HuH-7.5 (cell line): Measurements from ENCODE around the gene CD44.
"Not testable (repeated sequence)": the region's sequence is repeated elsewhere in the genome, so short reads cannot be mapped to it uniquely, and the experiment has no call there.

Experiments used
- DNase-seq: peaks from one replicate; pipeline ENCODE4 v3.0.0; 2011; ENCODE audit warnings: low spot score

CD44 gene

DNA sequence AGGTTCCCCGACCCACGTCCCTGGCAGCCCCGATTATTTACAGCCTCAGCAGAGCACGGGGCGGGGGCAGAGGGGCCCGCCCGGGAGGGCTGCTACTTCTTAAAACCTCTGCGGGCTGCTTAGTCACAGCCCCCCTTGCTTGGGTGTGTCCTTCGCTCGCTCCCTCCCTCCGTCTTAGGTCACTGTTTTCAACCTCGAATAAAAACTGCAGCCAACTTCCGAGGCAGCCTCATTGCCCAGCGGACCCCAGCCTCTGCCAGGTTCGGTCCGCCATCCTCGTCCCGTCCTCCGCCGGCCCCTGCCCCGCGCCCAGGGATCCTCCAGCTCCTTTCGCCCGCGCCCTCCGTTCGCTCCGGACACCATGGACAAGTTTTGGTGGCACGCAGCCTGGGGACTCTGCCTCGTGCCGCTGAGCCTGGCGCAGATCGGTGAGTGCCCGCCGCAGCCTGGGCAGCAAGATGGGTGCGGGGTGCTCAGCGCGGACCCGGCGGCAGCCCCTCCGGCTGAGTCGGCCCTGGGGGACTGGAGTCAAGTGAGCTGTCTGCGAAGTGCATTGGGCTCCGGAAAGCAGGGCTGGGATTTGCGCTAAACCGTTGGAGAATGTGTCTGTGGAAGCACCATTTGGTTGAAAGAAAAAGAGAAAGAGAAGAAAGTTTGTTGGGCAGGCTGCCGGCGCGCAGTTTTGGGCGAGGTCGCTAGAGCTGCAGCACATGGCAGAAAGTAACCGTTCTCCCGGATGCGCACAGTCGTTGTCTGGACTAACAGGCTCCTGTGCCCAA is at the start of gene CD44:
CD44 (plus strand) TSS at position 229 of the 779 bp plus-strand sequence; CDS start at position 362, 133 bp downstream.
- DNase-seq, result peak; percentile 20

DNA sequence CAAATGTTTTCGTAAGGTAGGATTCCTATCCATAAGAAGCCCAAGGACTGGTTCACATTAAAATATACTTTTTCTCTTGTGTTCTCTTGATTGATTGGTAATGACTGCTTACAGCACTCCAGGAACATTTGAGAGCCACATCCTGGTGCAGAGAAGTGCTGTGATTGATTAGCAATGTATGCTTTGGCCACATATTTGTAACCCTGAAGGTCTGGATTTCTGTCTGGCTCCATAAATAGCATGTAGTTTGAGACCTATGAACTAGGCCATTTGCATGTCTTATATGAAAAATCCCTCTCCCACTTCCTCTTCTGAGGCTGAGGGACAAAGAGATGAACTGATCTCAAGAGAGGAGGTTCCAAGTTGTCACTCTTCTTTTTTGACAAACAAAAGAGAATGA is 49.3 kb upstream of the CD44 start:
- DNase-seq, result no peak

DNA sequence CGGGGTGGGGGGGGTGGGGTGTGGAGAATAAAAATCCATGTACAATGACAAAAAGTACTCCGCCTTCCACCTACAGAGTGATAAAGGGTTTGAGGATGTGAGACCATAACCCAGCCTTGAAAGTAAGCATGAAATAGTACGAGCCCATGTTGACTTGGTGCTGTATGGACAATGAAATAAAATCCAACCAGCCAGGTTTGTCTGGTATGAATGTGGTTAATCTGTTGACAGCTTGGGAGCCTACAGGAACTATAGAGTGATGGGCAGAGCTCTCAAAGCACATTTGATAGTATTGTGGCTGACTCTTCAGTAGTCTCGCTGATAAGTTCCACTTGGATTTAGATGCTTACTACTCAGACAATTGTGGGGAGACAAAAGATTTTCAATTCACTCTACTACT is 48.8 kb upstream of the CD44 start:
- DNase-seq, result no peak

DNA sequence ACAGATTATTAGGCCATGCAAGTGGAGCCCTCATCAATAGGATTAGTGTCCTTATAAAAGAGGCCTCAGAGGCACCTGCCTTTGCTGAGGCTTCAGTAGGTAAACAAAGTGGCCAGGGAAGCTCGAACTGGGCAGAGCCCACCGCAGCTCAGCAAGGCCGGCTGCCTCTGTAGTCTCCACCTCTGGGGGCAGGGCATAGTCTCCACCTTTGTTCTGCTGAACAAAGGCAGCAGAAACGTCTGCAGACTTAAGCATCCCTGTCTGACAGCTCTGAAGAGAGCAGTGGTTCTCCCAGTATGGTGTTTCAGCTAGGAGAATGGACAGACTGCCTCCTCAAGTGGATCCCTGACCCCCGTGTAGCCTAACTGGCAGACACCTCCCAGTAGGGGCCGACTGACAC is 48.0 kb upstream of the CD44 start:
- not testable (repeated sequence) for DNase-seq

DNA sequence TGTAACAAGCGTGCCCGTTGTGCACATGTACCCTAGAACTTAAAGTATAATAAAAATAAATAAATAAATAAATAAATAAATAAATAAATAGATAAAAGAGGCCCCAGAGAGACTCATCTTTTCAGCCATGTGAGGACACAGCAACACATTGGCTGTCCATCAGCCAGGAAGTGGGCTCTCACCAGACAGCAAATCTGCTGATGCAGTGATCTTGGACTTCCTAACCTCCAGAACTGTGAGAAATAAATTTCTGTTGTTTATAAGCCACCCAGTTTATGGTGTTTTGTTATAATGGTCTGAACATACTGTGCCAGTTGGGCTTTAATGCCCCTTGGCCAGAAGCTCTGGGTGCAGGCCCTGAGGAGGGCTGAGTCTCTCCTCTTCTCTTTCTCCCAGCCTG is 42.2 kb upstream of the CD44 start:
- DNase-seq, result no peak

DNA sequence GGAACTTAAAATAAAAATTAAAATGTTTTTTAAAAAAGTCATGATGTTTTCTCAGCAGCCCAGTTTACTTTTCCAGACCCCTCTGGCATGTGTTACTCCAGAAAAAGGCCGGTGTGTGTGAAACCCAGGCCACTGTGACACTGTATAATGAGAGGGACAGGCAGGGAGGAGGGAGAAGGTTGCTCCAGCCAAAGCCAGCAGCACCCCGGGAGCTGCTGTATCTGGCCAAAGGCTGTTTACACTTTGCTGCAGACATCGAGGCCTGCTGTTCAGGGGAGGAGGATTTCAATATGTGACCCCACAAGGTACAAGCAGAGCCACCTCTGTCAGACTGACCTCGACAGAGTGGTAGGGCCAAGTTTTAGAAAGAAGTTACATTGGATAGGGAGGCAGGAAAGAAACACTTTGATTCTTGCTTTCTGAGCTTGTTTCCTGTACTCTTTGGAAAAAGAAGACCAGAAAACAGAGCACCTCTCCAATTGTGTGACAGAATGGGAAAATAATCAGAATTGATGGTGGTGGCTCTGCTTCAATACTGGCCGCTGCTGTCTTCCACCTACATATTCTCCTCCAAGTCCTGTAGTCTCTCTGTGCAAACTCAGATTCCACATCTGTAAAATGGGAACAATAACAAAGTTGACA is 41.0 kb upstream of the CD44 start:
- DNase-seq, result no peak

DNA sequence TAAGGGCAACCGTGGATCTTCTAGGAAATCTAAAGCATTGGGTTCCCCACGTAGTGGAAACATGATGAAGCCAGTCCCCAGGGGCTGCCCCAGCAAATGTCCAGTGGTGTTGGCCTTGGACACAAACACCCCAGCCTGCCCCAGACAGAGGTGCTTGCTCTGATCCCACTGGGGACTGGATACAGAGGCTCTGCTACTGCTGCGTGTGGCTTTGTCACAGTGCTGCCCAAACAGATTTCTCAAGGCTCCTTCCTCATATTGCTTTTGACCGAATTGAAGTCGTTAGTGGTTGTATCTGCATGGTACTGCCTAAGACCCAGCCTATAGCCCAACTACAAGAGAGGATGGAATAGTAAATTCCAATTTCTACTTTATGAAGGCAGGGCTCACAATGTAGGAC is 40.1 kb upstream of the CD44 start:
- no peak for DNase-seq

DNA sequence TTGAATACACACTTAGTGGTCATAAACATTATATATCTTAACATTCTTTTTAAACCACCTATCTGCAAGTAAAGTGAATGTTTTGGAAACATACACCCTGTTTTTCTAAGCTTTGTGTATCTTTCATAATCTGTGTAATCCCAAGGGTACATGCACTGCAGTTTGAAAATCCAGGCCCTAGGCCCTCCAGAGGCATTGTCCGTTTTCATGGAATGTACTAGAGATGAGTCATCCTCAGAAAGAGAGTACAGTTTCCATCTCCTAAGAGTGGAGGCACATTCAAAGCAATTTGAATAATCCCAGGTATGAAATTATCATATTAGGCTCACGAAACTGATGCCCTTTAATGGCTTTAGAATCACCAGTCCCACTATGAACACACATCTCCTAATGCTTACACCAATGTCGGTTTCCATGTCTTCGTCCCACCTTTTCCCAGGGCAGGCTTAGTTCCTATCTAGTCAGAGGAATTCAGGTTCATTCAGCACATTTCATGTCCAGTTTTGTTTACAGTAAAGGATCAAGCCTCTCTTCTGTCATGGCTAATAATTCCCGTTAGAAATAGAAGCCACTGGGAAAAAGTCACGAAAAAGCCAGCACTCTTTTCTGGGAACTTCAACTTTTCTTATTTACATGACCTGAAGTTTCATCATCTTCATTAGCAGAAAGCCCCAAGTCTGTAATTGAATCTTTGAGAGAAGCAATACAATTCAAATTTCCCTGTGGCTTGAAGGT is 39.5 kb upstream of the CD44 start:
- DNase-seq, result no peak

DNA sequence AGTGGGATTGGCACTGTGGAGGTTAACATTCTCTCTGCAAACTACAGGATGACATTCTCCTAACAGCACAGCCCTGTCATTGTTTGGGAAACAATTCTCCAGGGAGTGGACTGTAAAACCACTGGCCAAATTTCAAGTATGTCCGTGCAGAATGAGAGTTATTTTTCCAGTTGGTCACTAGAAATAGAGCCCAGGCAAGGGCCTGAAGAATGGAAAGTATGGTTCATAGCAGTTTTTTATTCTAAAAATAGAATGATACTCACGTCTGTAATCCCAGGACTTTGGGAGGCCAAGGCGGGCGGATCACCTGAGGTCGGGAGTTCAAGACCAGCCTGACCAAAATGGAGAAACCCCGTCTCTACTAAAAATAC is 39.0 kb upstream of the CD44 start:
- no peak for DNase-seq

DNA sequence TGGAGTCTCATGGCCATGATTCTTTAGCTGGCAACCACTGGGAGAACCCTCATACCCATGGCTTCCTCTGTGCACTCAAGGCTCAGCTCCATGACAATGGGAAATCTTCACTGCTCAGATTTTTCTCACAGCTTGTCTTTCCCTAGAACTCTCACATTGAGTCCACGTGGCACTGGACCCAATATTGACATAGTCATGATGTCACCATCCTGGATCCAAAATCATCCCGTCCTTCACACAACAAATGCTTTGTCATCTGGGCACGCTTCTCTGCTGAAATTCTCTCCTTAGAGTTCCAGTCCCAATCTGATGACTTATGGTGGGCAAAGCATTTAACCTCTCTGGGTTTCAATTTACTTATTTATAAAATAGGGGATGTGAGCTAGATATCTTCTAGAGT is 37.7 kb upstream of the CD44 start:
- no peak for DNase-seq

DNA sequence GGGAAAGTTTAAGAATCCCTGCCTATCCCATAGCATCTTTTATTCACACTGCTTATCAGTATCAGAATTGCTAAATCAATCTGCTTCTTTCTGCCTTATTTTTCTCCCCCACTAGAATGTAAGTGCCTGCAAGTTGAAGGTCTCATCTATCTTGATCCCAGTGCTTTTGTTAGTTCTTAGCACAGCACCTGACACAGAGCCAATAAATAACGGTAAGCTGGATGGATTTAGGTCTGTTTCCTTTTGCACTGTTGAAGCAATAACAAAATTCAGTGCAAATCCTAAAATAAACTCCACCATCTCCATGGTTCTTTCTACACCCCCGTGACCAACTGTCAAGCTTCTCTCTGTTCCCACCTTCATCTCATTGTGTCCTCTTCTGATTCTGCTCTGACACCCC is 36.7 kb upstream of the CD44 start:
- no peak for DNase-seq

DNA sequence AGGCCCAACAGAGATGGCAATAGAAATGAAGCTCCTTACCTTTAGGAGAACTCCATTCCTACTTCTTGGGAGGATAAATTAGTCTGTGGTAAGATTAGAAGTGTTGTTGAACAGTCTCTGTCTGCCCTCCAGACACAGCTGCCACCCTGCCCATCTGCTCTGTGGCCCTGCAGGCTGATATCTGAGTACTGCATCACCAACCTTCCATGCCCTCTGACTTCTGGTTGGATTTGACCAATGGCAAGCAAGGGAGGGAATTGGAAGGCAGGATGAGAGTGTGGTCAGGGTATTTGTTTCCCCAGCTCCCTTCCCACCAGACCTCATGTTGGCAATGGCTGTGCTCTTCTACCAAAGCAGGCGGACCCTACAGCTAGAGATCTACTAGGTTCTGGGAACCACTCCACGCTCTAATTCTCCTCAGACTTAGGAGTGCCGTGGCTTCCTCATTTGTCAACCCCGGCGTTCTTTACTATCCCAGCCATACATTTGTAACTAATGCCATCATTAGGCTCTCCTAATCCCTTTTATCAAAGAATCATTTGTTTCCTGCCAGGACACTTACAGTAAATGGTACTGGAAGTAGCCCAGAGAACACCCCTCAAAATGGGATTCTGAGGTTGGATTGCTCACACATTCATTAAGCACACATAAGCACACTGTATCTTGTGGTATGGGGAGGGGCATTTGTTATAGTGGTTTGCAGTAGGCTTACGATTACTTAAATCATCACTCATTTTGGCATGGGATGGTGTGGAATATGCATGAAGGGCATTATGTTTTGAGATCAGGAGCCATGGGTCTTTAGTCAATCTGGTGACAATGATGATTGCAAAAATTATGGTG is 35.4 kb upstream of the CD44 start:
- DNase-seq, result no peak

DNA sequence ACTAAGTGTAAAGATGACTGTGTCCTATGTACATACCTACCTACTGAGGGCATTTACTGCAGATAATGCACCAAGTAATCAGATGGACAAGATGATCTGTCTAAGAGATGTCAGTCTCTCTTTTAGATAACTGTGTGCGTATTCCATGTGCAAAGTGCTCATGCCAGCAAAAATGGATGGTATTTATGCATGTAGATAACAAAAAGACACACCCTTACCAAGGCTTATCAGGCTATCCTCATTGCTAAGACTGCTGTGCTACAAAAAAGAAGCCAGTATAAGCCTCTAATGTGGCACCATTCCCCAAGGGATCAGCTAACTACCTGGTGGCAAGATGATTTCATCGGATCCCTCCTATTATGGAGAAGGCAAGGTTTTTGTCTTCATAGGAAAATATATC is 34.3 kb upstream of the CD44 start:
- no peak for DNase-seq

DNA sequence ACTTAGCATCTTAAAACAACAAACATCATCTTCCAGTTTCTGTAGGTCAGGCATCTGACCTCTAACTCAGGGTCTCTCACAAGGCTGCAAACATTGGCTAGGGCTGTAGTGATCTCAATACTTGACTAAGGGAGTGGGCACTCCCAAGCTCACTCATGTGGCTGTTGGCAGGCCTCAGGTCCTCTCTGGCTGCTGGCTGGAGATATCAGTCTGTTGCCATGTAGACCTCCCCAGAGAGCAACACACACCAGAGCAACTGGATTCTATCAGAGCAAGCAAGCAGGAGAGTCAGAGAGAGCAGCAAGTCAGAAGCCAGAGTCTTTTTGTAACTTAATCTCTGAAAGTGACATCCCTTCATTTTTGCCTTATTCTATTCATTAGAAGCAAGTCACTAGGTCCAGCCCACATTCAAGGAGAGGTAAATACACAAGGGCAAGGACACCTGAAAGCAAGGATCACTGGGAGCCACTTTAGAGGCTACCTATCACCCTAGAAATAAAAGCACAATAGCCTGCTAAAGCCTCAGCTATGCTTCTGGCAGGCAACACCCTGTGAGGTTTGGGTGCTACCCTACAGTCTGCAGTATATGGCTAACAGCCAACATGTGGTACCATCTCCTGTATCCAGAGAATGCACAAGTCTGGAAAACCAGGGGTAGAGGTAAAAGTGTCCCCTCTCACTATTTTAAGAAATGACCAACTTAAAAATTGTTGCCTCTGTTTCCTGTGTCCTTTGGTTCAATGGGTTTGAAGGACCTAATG is 33.5 kb upstream of the CD44 start:
- no peak for DNase-seq

DNA sequence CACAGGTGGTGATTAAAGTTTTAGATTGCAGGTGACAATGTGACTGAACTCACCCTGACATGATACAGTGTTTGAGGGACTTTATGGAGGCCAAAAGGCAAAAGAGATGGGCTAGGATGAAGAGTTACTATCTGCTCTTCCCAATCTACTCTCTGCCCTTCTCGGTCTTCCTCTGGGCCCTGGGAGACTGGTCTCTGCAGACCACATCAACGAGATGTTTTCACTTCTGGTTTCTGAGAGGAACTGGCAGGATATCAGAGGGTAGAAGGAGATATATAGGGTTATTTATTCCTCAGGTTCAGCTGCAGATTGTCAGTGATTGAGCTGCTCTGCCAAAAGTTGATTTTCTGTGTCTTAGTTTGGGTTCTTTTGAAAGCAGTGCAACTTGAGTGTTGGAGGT is 32.4 kb upstream of the CD44 start:
- DNase-seq, result no peak

DNA sequence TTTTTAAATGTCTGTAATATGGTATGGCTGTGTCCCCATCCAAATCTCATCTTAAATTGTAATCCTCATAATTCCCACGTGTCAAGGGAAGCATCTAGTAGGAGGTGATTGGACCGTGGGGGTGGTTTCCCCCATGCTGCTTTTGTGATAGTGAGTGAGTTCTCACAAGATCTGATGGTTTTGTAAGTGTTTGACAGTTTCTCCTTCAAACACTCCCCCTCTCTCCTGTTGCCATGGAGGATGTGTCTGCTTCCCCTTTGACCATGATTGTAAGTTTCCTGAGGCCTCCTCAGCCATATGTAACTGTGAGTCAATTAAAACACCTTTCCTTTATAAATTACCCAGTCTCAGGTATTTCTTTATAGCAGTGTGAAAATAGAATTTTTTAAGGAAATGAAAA is 31.1 kb upstream of the CD44 start:
- no peak for DNase-seq

DNA sequence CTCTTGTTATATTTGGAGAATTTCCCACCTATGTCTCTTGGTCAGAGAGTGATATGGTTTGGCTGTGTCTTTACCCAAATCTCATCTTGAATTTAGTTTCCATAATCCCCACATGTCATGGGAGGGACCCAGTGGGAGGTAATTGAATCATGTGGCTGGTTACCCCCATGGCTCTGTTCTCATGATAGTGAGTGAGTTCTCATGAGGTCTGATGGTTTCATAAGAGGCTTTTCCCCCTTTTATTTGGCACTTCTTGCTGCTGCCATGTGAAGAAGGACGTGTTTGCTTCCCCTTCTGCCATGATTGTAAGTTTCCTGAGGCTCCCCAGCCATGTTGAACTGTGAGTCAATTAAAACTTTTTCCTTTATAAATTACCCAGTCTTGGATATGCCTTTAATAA is 30.6 kb upstream of the CD44 start:
- not testable (repeated sequence) for DNase-seq

DNA sequence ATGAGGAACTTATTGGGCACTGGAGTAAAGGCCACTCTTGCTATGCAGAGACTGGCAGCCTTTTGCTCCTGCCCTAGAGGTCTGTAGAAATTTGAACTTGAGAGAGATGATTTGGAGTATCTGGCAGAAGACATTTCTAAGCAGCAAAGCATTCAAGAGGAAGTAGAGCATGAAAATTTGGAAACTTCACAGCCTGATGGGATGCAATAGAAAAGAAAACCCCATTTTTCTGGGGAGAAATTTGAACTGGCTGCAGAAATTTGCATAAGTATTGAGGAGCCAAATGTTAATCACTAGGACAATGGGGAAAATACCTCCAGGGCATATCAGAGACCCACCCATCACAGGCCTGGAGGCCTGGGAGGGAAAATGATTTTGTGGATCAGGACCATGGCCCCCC is 29.9 kb upstream of the CD44 start:
- DNase-seq, result no peak

DNA sequence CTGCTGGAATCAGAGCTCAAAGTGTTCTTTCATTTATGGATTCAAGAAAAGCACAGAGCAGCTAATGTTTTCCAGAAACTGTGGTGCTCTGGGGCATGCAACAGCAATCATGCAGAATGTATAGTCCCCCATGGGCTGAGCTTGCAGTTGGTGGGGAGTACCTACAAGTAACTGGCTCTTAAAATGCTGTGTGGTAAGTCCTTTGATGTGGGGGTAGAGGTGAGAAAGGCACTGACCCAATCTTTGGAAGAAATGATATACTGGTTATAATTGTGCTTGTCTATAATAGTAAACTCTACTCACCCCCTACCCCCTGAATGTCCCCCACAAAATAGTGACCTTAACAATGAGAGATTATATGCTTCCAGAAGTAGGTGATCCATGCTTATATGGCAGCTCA is 29.1 kb upstream of the CD44 start:
- no peak for DNase-seq

DNA sequence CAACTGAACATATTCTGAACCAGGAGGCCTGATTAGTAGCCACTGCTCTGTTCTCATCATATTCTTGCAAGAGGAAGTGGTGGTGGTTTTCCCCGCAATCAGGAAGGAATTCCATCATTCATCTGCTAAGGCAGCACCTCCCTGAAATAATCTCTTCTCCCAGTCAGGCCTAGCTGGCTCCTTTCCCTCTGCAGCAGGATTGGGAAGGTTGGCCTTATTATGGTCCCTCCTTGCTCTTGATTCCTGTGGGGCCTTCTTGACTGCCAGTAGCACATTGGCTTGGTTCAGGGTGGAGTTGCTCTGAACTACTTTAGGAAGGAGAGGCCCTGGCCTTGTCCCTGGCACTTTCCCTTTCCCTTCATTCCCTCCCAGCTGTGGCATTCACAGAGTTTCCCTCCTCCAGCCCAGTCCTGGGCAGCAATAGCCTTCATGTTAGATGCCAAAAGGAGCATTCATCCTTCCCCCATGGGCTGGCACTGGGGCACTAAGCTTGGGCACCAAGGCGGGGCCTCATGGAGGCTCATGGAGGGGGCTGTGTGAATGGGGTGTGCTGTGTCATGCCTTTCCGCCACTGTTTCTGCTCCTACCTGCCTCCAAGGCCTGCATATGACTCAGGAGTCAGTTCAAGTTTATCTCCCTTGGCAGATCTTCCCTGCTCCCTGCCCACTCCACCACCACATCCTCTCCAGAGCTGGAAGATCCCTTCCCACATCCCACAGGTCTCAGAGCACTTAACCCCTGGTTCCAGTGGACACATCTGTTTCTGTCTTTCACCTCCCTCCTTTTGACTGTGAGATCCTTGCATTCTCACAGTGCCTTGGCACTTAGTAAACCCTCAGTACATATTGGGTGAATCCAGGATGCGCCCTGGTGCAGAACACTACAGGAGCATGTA is 27.6 kb upstream of the CD44 start:
- no peak for DNase-seq
